Transverse colon (tissue), 4 donors: ENCODE measurements around the gene PPARA. TPM values are rescaled to one million over a fixed set of nuclear protein-coding genes. Genes with fewer than 3 reads are reported as not detected.

Source experiments
- DNase-seq: peaks from one replicate; pipeline ENCODE4 v3.0.0-alpha.2; 2019
- H3K27ac ChIP-seq, 4 donors: fragments of 200-600 bp; sonication (generic); 2 replicates each; pipeline ENCODE4 v1.5.1; 2016 to 2018; ENCODE audit warnings: inconsistent platforms in 4 of 4
- H3K27me3 ChIP-seq: fragments of 200-600 bp; sonication (generic); 2 replicates; pipeline ENCODE4 v1.5.1; 2017; ENCODE audit warnings: inconsistent platforms
- H3K36me3 ChIP-seq, 4 donors: fragments of 200-600 bp; sonication (generic); 2 replicates each; pipeline ENCODE4 v1.5.1; 2017 to 2019; ENCODE audit warnings: inconsistent platforms in 4 of 4
- H3K4me1 ChIP-seq, 4 donors: fragments of 200-600 bp; sonication (generic); 2 replicates each; pipeline ENCODE4 v1.5.1; 2017 to 2020; ENCODE audit warnings: inconsistent platforms in 4 of 4
- H3K4me3 ChIP-seq, 4 donors: fragments of 200-600 bp; sonication (generic); 1 replicate in 1 of 4; 2 replicates in 3 of 4; pipeline versions ENCODE4 v1.5.1 to v1.6.1; 2017 to 2019; ENCODE audit warnings: inconsistent platforms in 4 of 4
- H3K9me3 ChIP-seq, 2 donors: fragments of 200-600 bp; sonication (generic); 2 replicates each; pipeline ENCODE4 v1.5.1; 2017 to 2019; ENCODE audit warnings: inconsistent platforms in 2 of 2
- EP300 ChIP-seq: sonication (generic); formaldehyde crosslinking; IDR thresholded peaks from one replicate; pipeline ENCODE4 v1.6.1; 2017; ENCODE audit warnings: antibody characterized with exemption, low read depth
- POLR2A ChIP-seq: fragments of 450-650 bp; IDR thresholded peaks from one replicate; pipeline ENCODE4 v1.6.1; 2016; ENCODE audit warnings: antibody characterized with exemption, mild to moderate bottlenecking, moderate library complexity
- POLR2AphosphoS5 ChIP-seq, 3 donors: sonication (generic); formaldehyde crosslinking; IDR thresholded peaks; one replicate each; pipeline ENCODE4 v1.6.1; 2016; ENCODE audit warnings: antibody characterized with exemption in 3 of 3
- WGBS, 2 donors: methylation state at CpG; one replicate each; pipeline ENCODE4 v1.1.5; 2018; ENCODE audit warnings: low coverage in 1 of 2; 5-methylcytosine and 5-hydroxymethylcytosine counted together
- in situ Hi-C, 4 donors: fragments of 200-750 bp; cut with MboI; loops; one replicate each; pipeline versions ENCODE4 v1.15.0 to v1.15.1; 2017; ENCODE audit warnings: low sequenced_read_pairs in 3 of 4, low pct_ligation_motif_present in 1 of 4, low pct_unique_long_range_greater_than_20kb in 1 of 4
- intact Hi-C: fragments of 100-400 bp; cut with DNase I; formaldehyde crosslinking; loops from one replicate; pipeline ENCODE4 v1.15.1; 2023; ENCODE audit warnings: low total_unique reads
- total RNA-seq, 4 donors: library from RNA; depleted of rRNA; stranded (reverse); fragments of >200 nt; gene quantifications; one replicate each; pipeline ENCODE4 v1.1.0, GENCODE V29; 2016
- TF ChIP-seq, protein P1 (sequence below), 5 experiments: fragments of 200-600 bp in 3 of 5; fragments of 450-650 bp in 2 of 5; sonication (generic) in 3 of 5; IDR thresholded peaks; 1 replicate in 2 of 5; 2 replicates in 3 of 5; pipeline ENCODE4 v1.5.1; 2016 to 2017; ENCODE audit warnings: antibody characterized with exemption in 5 of 5, inconsistent platforms in 3 of 5, mild to moderate bottlenecking in 2 of 5, moderate library complexity in 1 of 5

PPARA gene
- total RNA-seq, 4 donors from 2014 or later = 52.0 to 88.1 (median 74.7) TPM

DNA sequence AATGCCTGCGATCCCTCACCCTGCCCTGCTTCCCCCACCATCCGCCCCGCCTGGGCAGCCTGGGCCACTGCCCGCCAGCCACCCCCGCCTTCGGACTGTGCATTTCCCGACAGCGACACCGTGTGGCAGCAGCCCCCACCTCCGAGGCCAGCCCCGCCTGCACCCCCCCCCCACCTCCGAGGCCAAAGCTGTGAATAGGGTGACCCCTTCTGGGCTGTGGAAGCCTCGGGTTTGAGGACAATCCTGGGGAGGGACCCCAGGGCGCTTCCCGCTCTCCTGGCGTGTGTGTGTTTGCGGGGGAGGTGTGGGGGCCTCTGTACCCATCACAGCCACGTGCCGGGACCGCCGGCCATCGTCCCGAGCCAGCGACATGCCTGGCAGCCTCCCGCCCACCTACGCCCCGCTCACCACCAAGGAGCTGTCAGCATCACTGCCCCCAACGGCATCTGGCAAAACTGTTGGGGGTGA is 33.8 kb upstream of the PPARA start:
- in situ Hi-C loops (loop anchor here (5.0 to 25.0 kb wide), 4 partner anchors 109 to 421 kb away; partner anchors contain the start of gene CELSR1 (in 1 of the 4)), intact Hi-C loops (loop anchor here (2.0 kb wide), 1 partner anchor 110 kb away; no protein-coding TSS in a partner anchor)
- Histone ChIP-seq H3K4me3 (no peak overlapping the region), H3K9me3 (no peaks in the 10 kb centered on the region), H3K27me3 (no peaks in the 10 kb centered on the region), H3K36me3 (no peaks in the 10 kb centered on the region), H3K27ac (peak overlapping the region; percentile 70 to 83 (median 77)), H3K4me1 (peaks cover 11 to 15% (median 12%) of the 10 kb centered on the region in 4 donors)
- TF ChIP-seq, protein P1, sequence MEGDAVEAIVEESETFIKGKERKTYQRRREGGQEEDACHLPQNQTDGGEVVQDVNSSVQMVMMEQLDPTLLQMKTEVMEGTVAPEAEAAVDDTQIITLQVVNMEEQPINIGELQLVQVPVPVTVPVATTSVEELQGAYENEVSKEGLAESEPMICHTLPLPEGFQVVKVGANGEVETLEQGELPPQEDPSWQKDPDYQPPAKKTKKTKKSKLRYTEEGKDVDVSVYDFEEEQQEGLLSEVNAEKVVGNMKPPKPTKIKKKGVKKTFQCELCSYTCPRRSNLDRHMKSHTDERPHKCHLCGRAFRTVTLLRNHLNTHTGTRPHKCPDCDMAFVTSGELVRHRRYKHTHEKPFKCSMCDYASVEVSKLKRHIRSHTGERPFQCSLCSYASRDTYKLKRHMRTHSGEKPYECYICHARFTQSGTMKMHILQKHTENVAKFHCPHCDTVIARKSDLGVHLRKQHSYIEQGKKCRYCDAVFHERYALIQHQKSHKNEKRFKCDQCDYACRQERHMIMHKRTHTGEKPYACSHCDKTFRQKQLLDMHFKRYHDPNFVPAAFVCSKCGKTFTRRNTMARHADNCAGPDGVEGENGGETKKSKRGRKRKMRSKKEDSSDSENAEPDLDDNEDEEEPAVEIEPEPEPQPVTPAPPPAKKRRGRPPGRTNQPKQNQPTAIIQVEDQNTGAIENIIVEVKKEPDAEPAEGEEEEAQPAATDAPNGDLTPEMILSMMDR (IDR thresholded peaks at IDR 0.05) = peak; percentile 83 to 99 (median 90)
- peak in 2 of 3 donors; percentile 23 to 53 for TF ChIP-seq POLR2AphosphoS5 (IDR thresholded peaks at IDR 0.05)
- no peak for TF ChIP-seq EP300
- TF ChIP-seq POLR2A = no peak
- DNase-seq = peak; percentile 95
- WGBS, 2 donors = 7% methylated on average over 28 of the region's 28 CpGs; no CpG with 5 or more reads in 1 of the 2 donors

DNA sequence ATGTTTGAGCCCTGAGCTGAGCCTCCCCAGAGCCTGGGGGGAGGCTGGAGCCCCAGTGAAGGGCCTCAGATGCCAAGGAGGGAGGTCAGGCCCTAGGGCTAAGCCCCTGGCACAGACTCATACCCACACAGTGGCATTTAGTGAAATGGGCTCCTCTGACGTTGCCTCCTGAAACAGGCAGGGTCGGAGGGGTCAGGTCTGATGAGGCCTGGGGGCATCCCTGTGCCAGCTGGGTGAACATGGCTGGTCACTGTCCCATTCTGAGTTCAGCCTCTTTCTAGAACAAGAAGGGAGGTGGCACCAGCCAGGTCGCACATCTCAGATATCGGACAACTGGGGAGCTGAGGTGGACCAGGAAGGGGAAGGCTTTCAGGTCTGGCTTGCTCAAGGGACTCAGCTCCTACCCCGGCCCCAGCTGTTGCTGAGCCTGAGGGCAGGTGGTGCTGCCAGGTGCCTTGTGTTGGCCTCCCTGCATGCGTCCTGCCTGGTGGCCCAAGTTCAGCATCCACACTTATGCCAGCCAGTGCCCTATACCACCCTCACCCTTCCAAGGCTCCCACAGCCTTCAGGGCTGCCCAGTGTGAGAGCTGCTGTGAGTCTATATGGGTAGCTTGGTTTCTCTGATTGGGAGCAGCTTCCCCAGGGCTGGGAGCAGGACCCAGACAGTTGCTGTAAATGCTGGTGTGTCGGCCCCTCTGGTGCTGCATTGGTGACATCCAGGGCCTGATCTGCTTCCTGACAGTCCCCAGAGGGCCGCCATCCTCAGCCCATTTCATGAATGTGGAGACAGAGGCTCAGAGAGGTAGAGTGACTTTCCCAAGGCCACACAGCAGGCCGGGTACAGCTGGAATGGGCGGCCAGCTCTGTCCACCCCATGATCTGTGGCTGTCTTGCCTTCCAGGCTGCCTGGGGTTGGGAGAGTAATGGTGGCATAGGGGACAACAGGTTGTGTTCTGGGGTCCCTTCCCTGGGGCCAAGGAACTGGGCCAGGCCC is 32.8 kb upstream of the PPARA start:
- TF ChIP-seq POLR2A (no peak), EP300 (no peak), POLR2AphosphoS5 (IDR thresholded peaks at IDR 0.05) (no peak)
- TF ChIP-seq, protein P1 (IDR thresholded peaks at IDR 0.05) = no peak
- Histone ChIP-seq H3K36me3 (no peaks in the 10 kb centered on the region), H3K27me3 (no peaks in the 10 kb centered on the region), H3K4me1 (peaks cover 12 to 19% (median 13%) of the 10 kb centered on the region in 4 donors), H3K27ac (peak overlapping the region in 1 of 4 donors; percentile 70), H3K4me3 (no peak overlapping the region), H3K9me3 (no peaks in the 10 kb centered on the region)
- no peak for DNase-seq
- in situ Hi-C loops (loop anchor here (5.0 to 25.0 kb wide), 4 partner anchors 110 to 420 kb away; partner anchors contain the start of gene CELSR1 (in 1 of the 4)), intact Hi-C loops (loop anchor here (2.0 kb wide), 1 partner anchor 111 kb away; no protein-coding TSS in a partner anchor)
- 88 to 90% methylated on average over 3 to 9 of the region's 10 CpGs for WGBS, 2 donors

DNA sequence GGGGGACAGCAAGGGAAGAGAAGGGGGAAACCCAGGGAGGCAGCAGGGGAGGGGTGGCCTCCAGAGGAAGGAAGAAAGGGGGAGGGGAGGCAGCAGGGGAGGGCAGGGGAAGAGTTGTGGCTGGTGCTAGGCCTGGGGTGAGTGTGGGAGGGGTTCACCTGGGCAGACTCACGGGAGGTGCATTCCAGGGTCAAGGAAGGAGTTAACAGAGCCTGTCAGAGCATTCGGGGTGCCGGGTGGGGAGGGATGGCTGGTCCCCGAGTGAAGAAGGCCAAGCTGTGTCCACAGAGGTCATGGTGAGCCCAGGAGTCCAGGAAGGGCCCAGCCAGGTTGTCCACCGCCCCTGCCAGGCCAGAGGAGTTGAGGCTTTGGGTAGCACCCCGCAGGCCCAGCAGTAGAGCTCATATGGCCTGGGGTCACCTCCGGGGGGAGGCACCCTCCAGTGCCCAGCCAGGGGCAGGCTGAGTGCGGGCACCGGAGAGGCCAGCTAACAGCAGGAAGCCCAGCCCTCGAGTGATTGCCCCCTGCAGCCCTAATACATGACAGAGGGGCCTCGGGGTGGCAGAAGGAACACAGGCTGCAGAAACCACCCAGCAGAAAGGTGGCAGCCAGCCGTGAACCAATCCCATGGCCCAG is 31.1 kb upstream of the PPARA start:
- Histone ChIP-seq H3K4me3 (no peak overlapping the region), H3K27ac (peak overlapping the region in 1 of 4 donors; percentile 39), H3K9me3 (no peaks in the 10 kb centered on the region), H3K27me3 (no peaks in the 10 kb centered on the region), H3K4me1 (peaks cover 16 to 23% (median 17%) of the 10 kb centered on the region in 4 donors), H3K36me3 (no peaks in the 10 kb centered on the region)
- no peak for TF ChIP-seq POLR2A
- no peak for TF ChIP-seq EP300
- no peak for TF ChIP-seq POLR2AphosphoS5 (IDR thresholded peaks at IDR 0.05)
- TF ChIP-seq, protein P1 (IDR thresholded peaks at IDR 0.05) = no peak
- DNase-seq = no peak
- WGBS, 2 donors = 64% methylated on average over 12 of the region's 12 CpGs; no CpG with 5 or more reads in 1 of the 2 donors
- in situ Hi-C loops = loop anchor here (5.0 to 25.0 kb wide), 4 partner anchors 112 to 418 kb away; partner anchors contain the start of gene CELSR1 (in 1 of the 4)
- intact Hi-C loops = no loop called here
